Endothelial cell of umbilical vein (primary cell): ENCODE measurements around the gene TMEM106A. TPM values are rescaled to one million over a fixed set of nuclear protein-coding genes. Genes with fewer than 3 reads are reported as not detected.
"Not testable (repeated sequence)": the region's sequence is repeated elsewhere in the genome, so short reads cannot be mapped to it uniquely, and the experiment has no call there.

Experiments used
- BruUV-seq: library from RNA; stranded (reverse); fragments of 400-500 nt; replicated peaks from 2 replicates; lab custom pipeline; 2021; lab: Mats Ljungman, UMichigan
- CTCF ChIA-PET: fragments of 300-600, 350-600 bp; sonication (Branson Sonifier 250); formaldehyde crosslinking; loops from one replicate; lab custom pipeline; 2021; ENCODE audit warnings: antibody characterized with exemption, inconsistent platforms; lab: Charles Lee
- POLR2A ChIA-PET: fragments of 300-600, 350-600 bp; sonication (Branson Sonifier 250); formaldehyde crosslinking; loops from one replicate; lab custom pipeline; 2021; ENCODE audit warnings: antibody characterized with exemption, inconsistent platforms; lab: Charles Lee
- DNase-seq: peaks from one replicate; pipeline ENCODE4 v3.0.0-alpha.2; 2011; ENCODE audit warnings: low read depth, low spot score
- FAIRE-seq: peaks from 2 replicates; lab custom pipeline; 2011; peaks lifted over from hg19 to GRCh38; lab: Jason Lieb, UNC
- H2AFZ ChIP-seq: 2 replicates; pipeline ENCODE4 v1.6.0; 2012; ENCODE audit warnings: low read depth, low read length, control low read depth, inconsistent platforms
- H3K27ac ChIP-seq: 2 replicates; pipeline ENCODE4 v1.5.1; 2011; ENCODE audit warnings: low read depth, mild to moderate bottlenecking, control low read depth, low read length, moderate library complexity; ENCODE audit not compliant: insufficient read depth
- H3K27me3 ChIP-seq, 2 experiments: 2 replicates each; pipeline versions ENCODE4 v1.6.0 to v1.6.1; 2011; ENCODE audit warnings: low read length in 2 of 2, mixed read lengths in 1 of 2; ENCODE audit not compliant: control insufficient read depth in 2 of 2, insufficient read depth in 2 of 2
- H3K36me3 ChIP-seq, 2 experiments: 2 replicates in 1 of 2; 3 replicates in 1 of 2; pipeline ENCODE4 v1.5.1; 2011; ENCODE audit warnings: low read length in 2 of 2, mild to moderate bottlenecking in 1 of 2, moderate library complexity in 1 of 2; ENCODE audit not compliant: control insufficient read depth in 2 of 2, insufficient read depth in 2 of 2; ENCODE audit errors: extremely low read depth in 1 of 2
- H3K4me1 ChIP-seq: 3 replicates; pipeline ENCODE4 v1.5.1; 2011; ENCODE audit warnings: mild to moderate bottlenecking, low read length; ENCODE audit not compliant: control insufficient read depth, insufficient read depth; ENCODE audit errors: extremely low read depth
- H3K4me2 ChIP-seq: 2 replicates; pipeline ENCODE4 v1.6.1; 2011; ENCODE audit warnings: low read length, control low read depth, mixed read lengths; ENCODE audit not compliant: insufficient read depth
- H3K4me3 ChIP-seq, 3 experiments: fragments of 200-600 bp in 1 of 3; sonication (generic), shearing (Covaris generic) in 1 of 3; replicated peaks in 1 of 3; 2 replicates each; pipeline ENCODE4 v1.5.1; 2011 to 2016; ENCODE audit warnings: control low read depth in 3 of 3, low read length in 3 of 3, mild to moderate bottlenecking in 2 of 3, inconsistent platforms in 1 of 3, low read depth in 1 of 3, moderate library complexity in 1 of 3; ENCODE audit not compliant: insufficient read depth in 1 of 3
- H3K79me2 ChIP-seq: 2 replicates; pipeline ENCODE4 v1.6.0; 2012; ENCODE audit warnings: low read length, inconsistent platforms; ENCODE audit not compliant: control insufficient read depth, insufficient read depth
- H3K9ac ChIP-seq: replicated peaks from 2 replicates; pipeline ENCODE3; 2011; ENCODE audit warnings: low read length, control low read depth; ENCODE audit not compliant: insufficient read depth; ENCODE audit errors: extremely low read depth
- H3K9me1 ChIP-seq: replicated peaks from 3 replicates; pipeline ENCODE4 v1.6.0; 2011; ENCODE audit warnings: mild to moderate bottlenecking, low read length; ENCODE audit not compliant: control insufficient read depth, insufficient read depth; ENCODE audit errors: extremely low read depth
- H3K9me3 ChIP-seq: replicated peaks from 2 replicates; pipeline ENCODE4 v1.5.1; 2012; ENCODE audit warnings: low read length, inconsistent platforms; ENCODE audit not compliant: control insufficient read depth, insufficient read depth
- H4K20me1 ChIP-seq: replicated peaks from 2 replicates; pipeline ENCODE3; 2011; ENCODE audit warnings: mild to moderate bottlenecking, low read length; ENCODE audit not compliant: control insufficient read depth, insufficient read depth; ENCODE audit errors: extremely low read depth
- dilution Hi-C: fragments of 300-500 bp; cut with MboI; formaldehyde crosslinking; loops from one replicate; pipeline ENCODE4 v1.15.0; 2019; ENCODE audit warnings: low sequenced_read_pairs; ENCODE audit not compliant: extremely low pct_ligation_motif_present
- intact Hi-C: fragments of 100-400 bp; cut with micrococcal nuclease; formaldehyde crosslinking; loops from one replicate; pipeline ENCODE4 v1.10.0; 2022
- polyA plus RNA-seq, 4 experiments: library from polyadenylated mRNA; depleted of rRNA in 3 of 4; stranded (reverse) in 3 of 4; unstranded in 1 of 4; fragments of >200 nt; gene quantifications; 2 replicates each; pipeline versions ENCODE4 v1.2.1 to v1.2.3, GENCODE V29; 2011 to 2012; ENCODE audit warnings: missing spikeins in 1 of 4
- total RNA-seq: library from RNA; stranded (reverse); gene quantifications from 2 replicates; pipeline ENCODE4 v1.2.3, GENCODE V29; 2021

The TMEM106A gene
- total and polyA plus RNA-seq, 2 donors (not counting 3 experiments of a cell fraction or from before 2014, with no cell fraction given): 12.9 to 14.8 TPM

DNA sequence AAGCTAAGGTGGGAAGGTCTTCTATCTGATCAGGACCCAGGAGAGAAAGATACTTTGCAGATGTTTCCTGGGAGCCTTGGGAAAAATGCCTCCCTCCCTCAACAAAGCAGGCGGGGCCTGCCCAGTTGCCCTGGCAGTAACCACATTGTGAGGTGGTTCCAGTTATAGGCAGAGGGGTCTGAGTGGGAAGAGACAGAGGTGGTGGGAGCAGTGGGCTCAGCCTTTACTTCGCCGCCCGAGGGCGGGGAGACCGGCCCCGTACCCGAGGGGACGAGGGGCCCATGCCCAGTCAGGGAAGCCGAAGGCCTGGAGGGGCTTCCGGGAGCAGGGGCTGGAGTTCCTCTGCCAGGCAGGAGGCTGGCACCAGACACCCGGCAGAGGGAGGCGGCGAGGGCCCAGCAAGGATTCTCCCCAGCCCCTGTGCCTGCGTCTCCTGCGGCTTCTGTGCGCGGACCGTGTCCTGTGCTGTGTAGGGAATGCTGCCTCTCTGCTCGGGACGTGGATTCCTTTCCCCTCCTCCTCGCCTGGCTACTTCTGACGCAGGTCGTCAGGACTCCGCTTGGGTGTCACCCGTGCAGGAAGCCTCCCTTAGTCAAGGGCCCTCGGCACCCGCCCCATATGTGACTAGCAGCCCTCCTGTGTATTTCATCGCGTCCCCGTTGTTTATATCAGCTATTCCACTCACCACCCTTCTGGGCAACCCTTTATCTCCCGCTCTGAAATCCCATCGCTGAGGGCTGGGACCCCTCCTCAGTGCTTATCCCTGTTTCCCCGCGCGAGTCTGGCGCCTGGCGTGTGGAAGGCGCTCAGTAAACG lies 19.7 kb downstream of the TMEM106A start:
- H3K9me3 ChIP-seq, DNase-seq, H3K9me1 ChIP-seq, H3K79me2 ChIP-seq, dilution Hi-C loops, H3K27ac ChIP-seq, BruUV-seq, H3K9ac ChIP-seq, intact Hi-C loops, POLR2A ChIA-PET, FAIRE-seq, H3K27me3 ChIP-seq, CTCF ChIA-PET, H3K36me3 ChIP-seq, H2AFZ ChIP-seq, H4K20me1 ChIP-seq, H3K4me3 ChIP-seq, H3K4me1 ChIP-seq: not testable (repeated sequence)
- H3K4me2 ChIP-seq: peak overlapping the region; percentile 18

- dilution Hi-C loops, H2AFZ ChIP-seq, H3K9ac ChIP-seq, H3K9me1 ChIP-seq, intact Hi-C loops, CTCF ChIA-PET, POLR2A ChIA-PET, H3K4me1 ChIP-seq, FAIRE-seq, H4K20me1 ChIP-seq, H3K9me3 ChIP-seq, H3K4me3 ChIP-seq, H3K27ac ChIP-seq, H3K27me3 ChIP-seq, H3K79me2 ChIP-seq, H3K36me3 ChIP-seq: not testable (repeated sequence)
- peak overlapping the region; percentile 18 for H3K4me2 ChIP-seq
- DNase-seq: peak; percentile 72
- BruUV-seq: TSS peak; percentile 32
These were observed 20.5 kb downstream of the TMEM106A start for GRCh38 chr17:43232021-43232699.

DNA sequence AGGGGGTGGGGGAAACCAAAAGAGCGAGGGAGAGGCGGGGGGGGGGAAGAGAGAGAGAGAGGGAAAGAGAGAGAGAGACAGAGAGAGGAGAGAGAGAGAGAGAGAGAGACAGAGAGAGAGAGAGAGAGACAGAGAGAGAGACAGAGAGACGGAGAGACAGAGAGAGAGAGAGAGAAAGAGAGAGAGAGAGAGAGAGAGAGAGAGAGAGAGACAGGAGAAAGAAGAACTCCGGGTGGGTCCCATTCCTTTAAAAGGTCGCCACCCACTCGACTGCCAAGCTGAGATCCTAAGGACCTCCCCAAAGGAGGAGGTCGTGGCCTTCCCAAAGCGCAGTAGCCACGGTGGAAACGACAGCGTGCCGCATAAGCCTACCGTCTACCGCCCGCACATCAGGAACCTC lies 21.6 kb downstream of the TMEM106A start:
- H3K9me1 ChIP-seq, POLR2A ChIA-PET, H4K20me1 ChIP-seq, H3K9ac ChIP-seq, H3K79me2 ChIP-seq, H3K27ac ChIP-seq, H3K4me3 ChIP-seq, H3K9me3 ChIP-seq, H3K27me3 ChIP-seq, H3K4me2 ChIP-seq, H2AFZ ChIP-seq, BruUV-seq, FAIRE-seq, H3K4me1 ChIP-seq, DNase-seq, H3K36me3 ChIP-seq, intact Hi-C loops, dilution Hi-C loops, CTCF ChIA-PET: not testable (repeated sequence)

GRCh38 chr17:43233877-43234276 lies 22.2 kb downstream of the TMEM106A start, which contains the start of gene RNU2-1:
RNU2-1 (minus strand) TSS chr17:43233977.
- H3K36me3 ChIP-seq, BruUV-seq, CTCF ChIA-PET, H3K27ac ChIP-seq, DNase-seq, H3K4me1 ChIP-seq, dilution Hi-C loops, H2AFZ ChIP-seq, FAIRE-seq, POLR2A ChIA-PET, H3K79me2 ChIP-seq, H3K27me3 ChIP-seq, H3K4me3 ChIP-seq, H4K20me1 ChIP-seq, intact Hi-C loops, H3K9ac ChIP-seq, H3K4me2 ChIP-seq, H3K9me3 ChIP-seq, H3K9me1 ChIP-seq: not testable (repeated sequence)
